GM04504 (cell line): ENCODE data around the gene DYRK1B.

Source experiments
- DNase-seq: peaks from one replicate; pipeline ENCODE4 v3.0.0-alpha.2; 2012; ENCODE audit warnings: low read depth

Gene DYRK1B

GRCh38 chr19:39858541-39858940 lies 24.6 kb upstream of the DYRK1B start:
- DNase-seq: no peak

GRCh38 chr19:39852882-39853281 lies 18.9 kb upstream of the DYRK1B start:
- no peak for DNase-seq

GRCh38 chr19:39850892-39851291 lies 16.9 kb upstream of the DYRK1B start:
- no peak for DNase-seq

GRCh38 chr19:39848392-39848791 lies 14.4 kb upstream of the DYRK1B start:
- no peak for DNase-seq

GRCh38 chr19:39847525-39847924 lies 13.6 kb upstream of the DYRK1B start:
- DNase-seq: no peak

GRCh38 chr19:39846678-39847486 lies 12.9 kb upstream of the DYRK1B start:
- DNase-seq: no peak

GRCh38 chr19:39845933-39846677 lies 12.1 kb upstream of the DYRK1B start, which contains the start of gene FBL:
FBL (minus strand) TSS chr19:39846379; CDS start chr19:39846300, 79 bp downstream.
- peak; percentile 75 for DNase-seq

GRCh38 chr19:39845584-39845932 lies 11.6 kb upstream of the DYRK1B start:
- DNase-seq: no peak

- no peak for DNase-seq
Measured at GRCh38 chr19:39845172-39845571, 11.2 kb upstream of the DYRK1B start.

GRCh38 chr19:39843919-39844793 lies 10.2 kb upstream of the DYRK1B start:
- DNase-seq: no peak

GRCh38 chr19:39842693-39843435 lies 8.9 kb upstream of the DYRK1B start:
- no peak for DNase-seq

- no peak for DNase-seq
Measured at GRCh38 chr19:39841041-39841440, 7.1 kb upstream of the DYRK1B start.

- DNase-seq: no peak
Measured at GRCh38 chr19:39840492-39840891, 6.5 kb upstream of the DYRK1B start.

- no peak for DNase-seq
Measured at GRCh38 chr19:39839678-39840327, 5.8 kb upstream of the DYRK1B start.

- no peak for DNase-seq
Measured at GRCh38 chr19:39838569-39838968, 4.6 kb upstream of the DYRK1B start.

- no peak for DNase-seq
Measured at GRCh38 chr19:39837978-39838377, 4.0 kb upstream of the DYRK1B start.

GRCh38 chr19:39834287-39834841 lies 402 bp upstream of the DYRK1B start:
- DNase-seq: no peak

- no peak for DNase-seq
Measured at GRCh38 chr19:39833160-39833463, 850 bp downstream of the DYRK1B start.

GRCh38 chr19:39832341-39833083 lies 1.4 kb downstream of the DYRK1B start:
- DNase-seq: no peak

- no peak for DNase-seq
Measured at GRCh38 chr19:39831679-39832078, 2.3 kb downstream of the DYRK1B start.
